GM19467 (cell line): ENCODE data around the gene CASTOR1.

Experiments used
- ATAC-seq: cut with Tn5 transposase; IDR thresholded peaks from one replicate; pipeline ENCODE4 v1.9.1; 2021; ENCODE audit warnings: mild to moderate bottlenecking, moderate library complexity; ENCODE audit not compliant: unreplicated experiment

Gene CASTOR1

GRCh38 chr22:30320021-30320556, 30.8 kb upstream of the CASTOR1 start:
- no peak for ATAC-seq

- no peak for ATAC-seq
These were observed 29.6 kb upstream of the CASTOR1 start for GRCh38 chr22:30318799-30319419.

- ATAC-seq, result no peak
These were observed 28.5 kb upstream of the CASTOR1 start for GRCh38 chr22:30317778-30318177.

GRCh38 chr22:30315962-30316576, 26.8 kb upstream of the CASTOR1 start:
- no peak for ATAC-seq

- ATAC-seq, result no peak
These were observed 25.6 kb upstream of the CASTOR1 start for GRCh38 chr22:30314915-30315314.

- no peak for ATAC-seq
These were observed 24.4 kb upstream of the CASTOR1 start for GRCh38 chr22:30313527-30314363.

- ATAC-seq, result no peak
These were observed 22.7 kb upstream of the CASTOR1 start for GRCh38 chr22:30312053-30312452.

- no peak for ATAC-seq
These were observed 21.8 kb upstream of the CASTOR1 start for GRCh38 chr22:30310881-30311771.

GRCh38 chr22:30309951-30310741, 20.8 kb upstream of the CASTOR1 start:
- no peak for ATAC-seq

GRCh38 chr22:30308518-30309230, 19.4 kb upstream of the CASTOR1 start:
- ATAC-seq, result peak; percentile 33

- ATAC-seq, result no peak
These were observed 18.8 kb upstream of the CASTOR1 start for GRCh38 chr22:30308093-30308492.

- no peak for ATAC-seq
These were observed 17.8 kb upstream of the CASTOR1 start for GRCh38 chr22:30307041-30307574.

- no peak for ATAC-seq
These were observed 17.3 kb upstream of the CASTOR1 start for GRCh38 chr22:30306627-30307011.

- ATAC-seq, result no peak
These were observed 16.8 kb upstream of the CASTOR1 start for GRCh38 chr22:30305906-30306626.

GRCh38 chr22:30305519-30305905, 16.2 kb upstream of the CASTOR1 start:
- no peak for ATAC-seq

- no peak for ATAC-seq
These were observed 15.4 kb upstream of the CASTOR1 start for GRCh38 chr22:30304495-30305244.

- no peak for ATAC-seq
These were observed 13.5 kb upstream of the CASTOR1 start for GRCh38 chr22:30302810-30303138.
